HUES6 (cell line): ENCODE data around the gene SGMS2.
"Not testable (repeated sequence)": the region's sequence is repeated elsewhere in the genome, so short reads cannot be mapped to it uniquely, and the experiment has no call there.

ENCODE experiments used
- H3K27ac ChIP-seq: 2 replicates; pipeline ENCODE4 v1.7.0; 2013; ENCODE audit warnings: low read depth, mild to moderate bottlenecking, low read length, inconsistent platforms
- H3K27me3 ChIP-seq: 2 replicates; pipeline ENCODE4 v1.6.1; 2013; ENCODE audit warnings: low read length; ENCODE audit not compliant: control insufficient read depth, insufficient read depth
- H3K36me3 ChIP-seq: 2 replicates; pipeline ENCODE4 v1.6.1; 2013; ENCODE audit warnings: low read length; ENCODE audit not compliant: control insufficient read depth, insufficient read depth
- H3K4me1 ChIP-seq: 2 replicates; pipeline ENCODE4 v1.6.1; 2013; ENCODE audit warnings: low read length; ENCODE audit not compliant: control insufficient read depth, insufficient read depth
- H3K4me3 ChIP-seq: 2 replicates; pipeline ENCODE4 v1.5.1; 2013; ENCODE audit warnings: low read depth, low read length
- H3K9ac ChIP-seq: one replicate; pipeline ENCODE4 v1.6.1; 2013; ENCODE audit warnings: mild to moderate bottlenecking, low read length
- H3K9me3 ChIP-seq: 2 replicates; pipeline ENCODE4 v1.6.1; 2013; ENCODE audit warnings: low read depth, low read length; ENCODE audit not compliant: control insufficient read depth, insufficient read depth

Gene SGMS2

DNA sequence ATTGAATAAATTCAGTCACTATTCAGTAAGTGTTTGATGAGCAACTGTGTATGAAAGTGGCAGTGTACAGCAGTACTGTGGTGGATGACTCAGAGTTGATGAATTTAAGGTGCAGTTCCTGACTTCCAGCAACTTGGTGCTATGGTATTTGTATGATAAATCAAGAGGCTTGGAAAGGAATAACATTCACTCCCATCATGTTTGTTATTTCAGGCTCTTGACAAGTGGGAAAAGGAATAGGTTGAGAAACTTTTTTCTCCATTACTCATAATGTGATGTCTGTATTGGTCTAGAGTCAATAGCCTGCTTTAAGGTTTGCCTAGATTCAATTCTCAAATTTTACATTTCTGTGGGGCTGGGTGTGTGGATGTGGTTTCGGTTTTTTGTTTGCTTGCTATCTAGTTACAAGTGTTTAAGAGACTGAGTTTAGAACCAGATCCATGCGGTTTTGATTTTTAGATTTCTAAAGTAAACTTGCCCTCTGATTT is 71.5 kb downstream of the SGMS2 start:
- Histone ChIP-seq H3K27me3 (no peaks in the 10 kb centered on the region), H3K36me3 (peaks cover 4% of the 10 kb centered on the region; the same call in 1 of the 2 replicates), H3K4me3 (no peak overlapping the region), H3K4me1 (peaks cover 2% of the 10 kb centered on the region; the same call in 1 of the 2 replicates), H3K9me3 (peaks cover 3% of the 10 kb centered on the region; the same call in 1 of the 2 replicates), H3K27ac (no peak overlapping the region), H3K9ac (no peak overlapping the region)

DNA sequence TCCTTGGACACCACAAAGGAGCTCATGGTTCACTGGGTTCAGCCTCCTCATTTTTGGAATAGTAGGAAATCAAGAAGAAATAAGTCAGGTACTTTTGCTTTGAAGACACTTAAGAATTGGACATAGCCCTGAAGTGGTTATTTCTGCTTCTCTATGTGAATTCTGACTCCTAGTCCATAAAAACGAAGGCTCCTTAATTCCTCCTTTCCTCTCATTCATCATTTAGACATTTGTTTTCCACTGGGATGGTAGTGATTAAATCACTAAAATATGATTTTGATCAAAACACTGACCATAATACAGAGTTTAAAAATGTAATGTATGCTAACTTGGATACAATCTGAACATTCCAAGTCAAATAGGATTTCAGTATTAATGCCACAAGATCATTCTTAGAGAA is 71.9 kb downstream of the SGMS2 start:
- H3K4me1 ChIP-seq = no peaks in the 10 kb centered on the region; the same call in 1 of the 2 replicates
- no peak overlapping the region for H3K4me3 ChIP-seq
- H3K27me3 ChIP-seq = no peaks in the 10 kb centered on the region
- H3K36me3 ChIP-seq = peaks cover 4% of the 10 kb centered on the region; the same call in 1 of the 2 replicates
- no peak overlapping the region for H3K9ac ChIP-seq
- H3K27ac ChIP-seq = no peak overlapping the region
- H3K9me3 ChIP-seq = peaks cover 1% of the 10 kb centered on the region; the same call in 1 of the 2 replicates

DNA sequence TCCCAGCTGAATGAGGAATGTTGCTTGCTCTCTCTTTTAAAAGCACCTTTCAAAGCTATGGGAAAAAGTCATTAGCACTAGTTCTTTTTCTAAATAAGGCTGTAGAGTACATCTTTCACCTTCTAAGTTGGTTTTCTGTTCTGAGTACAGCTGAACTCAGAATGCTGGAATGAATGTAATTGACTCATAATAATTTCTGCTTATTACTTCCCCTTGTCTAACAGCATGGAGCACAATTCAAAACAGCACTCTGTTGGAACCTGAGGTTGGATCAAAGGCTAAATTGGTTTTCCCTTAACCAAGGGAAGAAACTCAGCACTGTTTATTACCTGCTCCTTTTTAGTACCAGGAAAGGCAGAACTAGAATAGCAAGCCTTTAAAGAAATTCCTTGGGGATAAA is 73.1 kb downstream of the SGMS2 start:
- Histone ChIP-seq H3K27ac (no peak overlapping the region), H3K4me1 (no peaks in the 10 kb centered on the region; the same call in 1 of the 2 replicates), H3K9ac (no peak overlapping the region), H3K36me3 (peaks cover 4% of the 10 kb centered on the region; the same call in 1 of the 2 replicates), H3K9me3 (no peaks in the 10 kb centered on the region), H3K27me3 (no peaks in the 10 kb centered on the region), H3K4me3 (no peak overlapping the region)

DNA sequence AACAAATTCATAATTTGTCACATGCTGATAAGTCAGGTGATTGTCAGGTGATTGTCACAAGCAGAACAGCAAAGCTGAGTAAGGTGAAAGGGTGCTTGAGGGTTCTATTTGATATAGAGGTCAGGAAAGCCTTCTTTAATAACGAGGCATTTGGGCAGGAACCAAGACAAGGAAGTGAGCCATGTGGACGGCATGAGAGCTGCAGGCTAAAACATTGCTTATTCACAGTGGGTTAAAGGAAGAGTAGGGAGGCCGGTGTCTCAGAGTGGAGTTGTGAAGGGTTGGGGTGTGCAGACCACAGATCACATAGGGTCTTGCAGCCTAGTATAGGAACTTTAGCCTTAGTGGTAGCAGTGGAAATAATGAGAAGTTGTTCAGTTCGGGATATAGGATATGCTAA is 75.3 kb downstream of the SGMS2 start:
- no peak overlapping the region for H3K9ac ChIP-seq
- no peak overlapping the region for H3K4me3 ChIP-seq
- no peaks in the 10 kb centered on the region for H3K27me3 ChIP-seq
- H3K27ac ChIP-seq = no peak overlapping the region
- H3K9me3 ChIP-seq = no peaks in the 10 kb centered on the region
- H3K4me1 ChIP-seq = no peaks in the 10 kb centered on the region; the same call in 1 of the 2 replicates
- no peaks in the 10 kb centered on the region; the same call in 1 of the 2 replicates for H3K36me3 ChIP-seq

DNA sequence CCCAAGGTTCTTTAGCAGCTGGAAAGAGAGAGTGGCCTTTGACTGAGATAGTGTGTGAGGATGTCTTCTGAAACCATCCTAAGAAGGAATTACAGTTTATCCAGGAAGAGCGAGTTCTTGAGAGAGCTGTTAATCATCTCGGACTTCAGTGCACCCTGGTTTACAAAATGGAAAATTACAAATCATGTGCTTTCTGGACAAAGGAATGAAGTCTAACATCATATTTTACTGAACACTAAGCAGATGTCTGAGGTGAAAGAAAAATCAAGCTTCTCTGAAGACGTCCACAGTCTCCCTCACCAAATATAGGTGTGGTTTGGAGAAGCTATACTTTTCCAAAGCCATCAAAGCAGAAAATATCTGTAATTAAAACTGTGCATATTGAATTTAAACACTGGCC is 75.8 kb downstream of the SGMS2 start:
- Histone ChIP-seq H3K4me3 (no peak overlapping the region), H3K27ac (no peak overlapping the region), H3K9me3 (peaks cover 1% of the 10 kb centered on the region; the same call in 1 of the 2 replicates), H3K36me3 (no peaks in the 10 kb centered on the region; the same call in 1 of the 2 replicates), H3K27me3 (no peaks in the 10 kb centered on the region), H3K9ac (no peak overlapping the region), H3K4me1 (no peaks in the 10 kb centered on the region; the same call in 1 of the 2 replicates)

DNA sequence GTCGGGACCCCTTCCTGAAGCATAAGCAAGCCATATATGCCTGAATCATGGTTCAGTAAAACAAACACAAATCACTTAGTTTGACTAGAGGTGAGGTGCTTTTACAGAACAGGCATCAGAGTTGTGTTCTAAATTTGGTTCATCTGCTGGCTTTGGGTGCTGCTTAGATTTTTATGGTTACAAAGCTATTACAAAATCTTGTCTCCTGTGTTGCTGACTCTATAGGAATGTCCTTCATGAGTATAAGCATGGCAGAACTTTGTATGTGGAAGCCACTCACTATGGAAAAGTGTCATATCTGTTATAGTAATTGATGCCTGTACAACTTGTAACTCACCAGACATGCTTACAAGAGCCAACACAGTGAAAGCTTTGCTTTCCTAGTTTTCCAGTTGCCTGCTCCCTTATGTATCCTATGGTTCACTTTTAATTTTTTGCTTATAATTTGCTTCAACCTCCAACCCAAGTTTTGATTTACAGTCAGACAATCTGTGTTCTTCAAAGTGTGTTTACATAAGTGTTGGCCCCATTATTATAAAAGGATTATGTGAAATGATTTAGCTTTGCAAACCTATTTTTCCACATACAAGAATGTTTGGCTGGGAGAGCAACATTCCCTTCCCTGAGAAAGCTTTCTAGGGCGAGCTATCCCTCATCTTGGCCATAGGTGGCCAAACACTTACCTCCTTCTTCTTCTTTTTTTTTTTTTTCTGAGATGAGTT is 76.6 kb downstream of the SGMS2 start:
- peaks cover 3% of the 10 kb centered on the region; the same call in 1 of the 2 replicates for H3K9me3 ChIP-seq
- H3K9ac ChIP-seq = no peak overlapping the region
- H3K27me3 ChIP-seq = no peaks in the 10 kb centered on the region
- H3K4me1 ChIP-seq = peaks cover 3% of the 10 kb centered on the region; the same call in 1 of the 2 replicates
- H3K36me3 ChIP-seq = no peaks in the 10 kb centered on the region; the same call in 1 of the 2 replicates
- no peak overlapping the region for H3K4me3 ChIP-seq
- no peak overlapping the region for H3K27ac ChIP-seq

DNA sequence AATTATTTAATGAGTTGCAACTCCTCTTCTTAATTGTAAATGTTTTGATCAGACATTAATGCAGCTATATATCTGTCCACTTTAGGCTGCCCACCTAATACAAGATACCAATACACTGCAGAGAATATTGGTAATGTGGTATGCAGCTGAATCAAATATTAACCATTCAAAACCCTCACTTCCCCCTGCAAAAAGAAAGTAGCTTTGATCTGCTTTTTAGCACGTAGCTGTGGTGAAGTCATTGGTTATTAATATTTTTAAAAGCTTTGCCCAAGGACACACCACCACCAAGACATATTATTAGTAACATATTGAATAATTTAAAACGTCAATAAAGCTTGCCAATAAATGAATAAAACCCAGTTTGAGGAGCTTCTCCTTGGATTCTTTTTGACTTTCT is 78.0 kb downstream of the SGMS2 start:
- Histone ChIP-seq H3K9me3 (peaks cover 3% of the 10 kb centered on the region; the same call in 1 of the 2 replicates), H3K27me3 (no peaks in the 10 kb centered on the region), H3K4me3 (no peak overlapping the region), H3K4me1 (peaks cover 11% of the 10 kb centered on the region; the same call in 1 of the 2 replicates), H3K27ac (no peak overlapping the region), H3K36me3 (no peaks in the 10 kb centered on the region; the same call in 1 of the 2 replicates), H3K9ac (no peak overlapping the region)

DNA sequence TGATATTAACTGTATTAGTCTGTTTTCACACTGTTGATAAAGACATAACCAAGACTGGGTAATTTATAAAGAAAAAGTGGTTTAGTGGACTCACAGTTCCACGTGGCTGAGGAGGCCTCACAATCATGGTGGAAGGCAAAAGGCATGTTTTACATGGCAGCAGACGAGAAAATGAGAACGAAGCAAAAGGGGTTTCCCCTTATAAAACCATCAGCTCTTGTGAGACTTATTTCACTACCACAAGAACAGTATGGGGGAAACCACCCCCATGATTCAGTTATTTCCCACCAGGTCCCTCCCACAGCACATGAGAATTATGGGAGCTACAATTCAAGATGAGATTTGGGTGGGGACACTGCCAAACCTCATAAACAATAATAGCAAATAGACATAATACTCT is 80.3 kb downstream of the SGMS2 start:
- H3K36me3 ChIP-seq, H3K9me3 ChIP-seq, H3K27ac ChIP-seq, H3K9ac ChIP-seq, H3K27me3 ChIP-seq, H3K4me3 ChIP-seq: not testable (repeated sequence)
- peaks cover 14% of the 10 kb centered on the region; the same call in 1 of the 2 replicates for H3K4me1 ChIP-seq

DNA sequence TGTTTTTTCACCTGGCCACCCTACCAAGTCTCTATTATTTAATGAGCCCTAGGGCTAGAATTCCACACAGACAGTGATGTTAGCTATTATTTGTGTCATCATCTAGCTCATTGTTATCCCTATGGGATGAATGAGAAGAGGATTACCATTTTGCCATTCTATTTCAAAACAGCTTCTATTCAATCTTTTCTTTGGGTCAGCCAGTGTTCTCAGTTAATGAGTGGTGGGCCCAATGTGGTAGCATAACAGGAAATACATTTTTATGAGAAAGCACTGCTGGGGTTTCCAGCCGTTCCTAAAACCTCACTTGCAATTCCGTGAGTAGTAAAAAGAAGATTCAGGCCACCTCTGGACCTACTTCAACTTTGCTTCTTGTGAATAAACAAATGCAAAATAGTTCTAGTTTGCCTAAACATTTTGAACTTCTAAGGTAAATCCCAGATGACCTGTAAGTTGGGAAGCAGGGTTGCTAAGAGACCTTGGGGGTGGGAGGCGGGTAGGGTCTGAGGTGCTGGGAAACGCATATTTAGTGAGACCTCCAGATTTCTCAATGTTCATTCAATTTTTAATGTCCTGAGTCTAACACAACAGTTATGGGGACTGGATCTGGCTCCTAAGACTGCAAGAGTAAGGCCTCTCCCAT is 81.8 kb downstream of the SGMS2 start:
- no peaks in the 10 kb centered on the region for H3K36me3 ChIP-seq
- H3K4me3 ChIP-seq = no peak overlapping the region
- H3K4me1 ChIP-seq = peaks cover 14% of the 10 kb centered on the region; the same call in 1 of the 2 replicates
- H3K27me3 ChIP-seq = no peaks in the 10 kb centered on the region
- no peak overlapping the region for H3K9ac ChIP-seq
- peak overlapping the region; percentile 85 for H3K27ac ChIP-seq
- peaks cover 3% of the 10 kb centered on the region; the same call in 1 of the 2 replicates for H3K9me3 ChIP-seq

DNA sequence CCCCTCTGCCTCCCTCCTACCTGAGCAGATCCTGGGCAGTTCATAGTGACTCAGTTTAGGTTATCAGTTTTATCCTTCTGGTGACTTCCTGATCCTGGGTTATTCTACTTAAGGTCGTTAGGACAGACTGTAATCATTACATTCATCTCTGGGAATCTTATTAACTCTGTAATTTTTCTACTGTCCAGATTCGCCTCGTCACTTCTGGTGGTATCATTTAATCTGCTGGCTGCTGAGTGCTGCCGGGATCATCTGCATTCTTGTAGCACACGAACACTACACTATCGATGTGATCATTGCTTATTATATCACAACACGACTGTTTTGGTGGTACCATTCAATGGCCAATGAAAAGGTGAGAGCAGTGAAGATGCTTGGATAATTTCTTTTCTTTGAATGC is 83.6 kb downstream of the SGMS2 start:
- H3K9me3 ChIP-seq = peaks cover 3% of the 10 kb centered on the region; the same call in 1 of the 2 replicates
- no peak overlapping the region for H3K9ac ChIP-seq
- H3K4me1 ChIP-seq = peaks cover 17% of the 10 kb centered on the region; the same call in 1 of the 2 replicates
- no peak overlapping the region for H3K4me3 ChIP-seq
- H3K27ac ChIP-seq = no peak overlapping the region
- no peaks in the 10 kb centered on the region for H3K36me3 ChIP-seq
- no peaks in the 10 kb centered on the region for H3K27me3 ChIP-seq
